GM21786 (cell line): ENCODE measurements around the gene CENPV.
"Not testable (repeated sequence)": the region's sequence is repeated elsewhere in the genome, so short reads cannot be mapped to it uniquely, and the experiment has no call there.

ENCODE experiments used
- ATAC-seq: cut with Tn5 transposase; IDR thresholded peaks from one replicate; pipeline ENCODE4 v1.9.1; 2021; ENCODE audit not compliant: unreplicated experiment

The CENPV gene

DNA sequence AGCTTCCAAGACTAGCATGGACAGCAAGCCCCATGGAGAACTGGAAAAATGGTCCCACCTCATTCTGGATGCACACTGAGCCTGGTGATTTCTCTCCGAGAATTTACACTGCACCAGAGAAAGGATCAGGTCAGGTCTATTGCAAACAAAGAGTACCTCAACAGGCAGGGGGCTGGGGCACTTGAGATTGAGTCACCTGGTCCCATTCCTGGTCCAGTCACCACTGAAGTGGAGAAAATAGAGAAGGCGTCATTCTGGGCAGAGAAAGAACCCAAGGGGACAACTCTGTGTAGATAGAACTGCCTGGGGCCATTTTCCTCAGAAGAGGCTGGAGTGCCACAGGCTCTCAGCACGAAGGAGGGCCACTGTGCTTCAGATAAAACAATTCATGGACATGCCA, 38.4 kb downstream of the CENPV start:
- ATAC-seq = no peak

GRCh38 chr17:16314189-16314588, 39.1 kb downstream of the CENPV start:
- ATAC-seq = no peak

GRCh38 chr17:16313139-16314090, 39.9 kb downstream of the CENPV start:
- ATAC-seq = no peak

DNA sequence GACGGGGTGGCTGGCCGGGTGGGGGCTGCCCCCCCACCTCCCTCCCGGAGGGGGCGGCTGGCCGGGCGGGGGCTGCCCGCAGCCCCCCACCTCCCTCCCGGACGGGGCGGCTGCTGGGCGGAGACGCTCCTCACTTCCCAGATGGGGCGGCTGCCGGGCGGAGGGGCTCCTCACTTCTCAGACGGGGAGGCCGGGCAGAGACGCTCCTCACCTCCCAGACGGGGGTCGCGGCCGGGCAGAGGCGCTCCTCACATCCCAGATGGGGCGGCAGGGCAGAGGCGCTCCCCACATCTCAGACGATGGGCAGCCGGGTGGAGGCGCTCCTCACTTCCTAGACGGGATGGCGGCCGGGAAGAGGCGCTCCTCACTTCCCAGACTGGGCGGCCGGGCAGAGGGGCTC, 41.2 kb downstream of the CENPV start:
- not testable (repeated sequence) for ATAC-seq

GRCh38 chr17:16306211-16306610, 47.1 kb downstream of the CENPV start:
- no peak for ATAC-seq

- ATAC-seq = no peak
Observed at GRCh38 chr17:16304830-16305229, 48.4 kb downstream of the CENPV start.

- ATAC-seq = no peak
Observed at GRCh38 chr17:16302856-16303255, 50.4 kb downstream of the CENPV start.

DNA sequence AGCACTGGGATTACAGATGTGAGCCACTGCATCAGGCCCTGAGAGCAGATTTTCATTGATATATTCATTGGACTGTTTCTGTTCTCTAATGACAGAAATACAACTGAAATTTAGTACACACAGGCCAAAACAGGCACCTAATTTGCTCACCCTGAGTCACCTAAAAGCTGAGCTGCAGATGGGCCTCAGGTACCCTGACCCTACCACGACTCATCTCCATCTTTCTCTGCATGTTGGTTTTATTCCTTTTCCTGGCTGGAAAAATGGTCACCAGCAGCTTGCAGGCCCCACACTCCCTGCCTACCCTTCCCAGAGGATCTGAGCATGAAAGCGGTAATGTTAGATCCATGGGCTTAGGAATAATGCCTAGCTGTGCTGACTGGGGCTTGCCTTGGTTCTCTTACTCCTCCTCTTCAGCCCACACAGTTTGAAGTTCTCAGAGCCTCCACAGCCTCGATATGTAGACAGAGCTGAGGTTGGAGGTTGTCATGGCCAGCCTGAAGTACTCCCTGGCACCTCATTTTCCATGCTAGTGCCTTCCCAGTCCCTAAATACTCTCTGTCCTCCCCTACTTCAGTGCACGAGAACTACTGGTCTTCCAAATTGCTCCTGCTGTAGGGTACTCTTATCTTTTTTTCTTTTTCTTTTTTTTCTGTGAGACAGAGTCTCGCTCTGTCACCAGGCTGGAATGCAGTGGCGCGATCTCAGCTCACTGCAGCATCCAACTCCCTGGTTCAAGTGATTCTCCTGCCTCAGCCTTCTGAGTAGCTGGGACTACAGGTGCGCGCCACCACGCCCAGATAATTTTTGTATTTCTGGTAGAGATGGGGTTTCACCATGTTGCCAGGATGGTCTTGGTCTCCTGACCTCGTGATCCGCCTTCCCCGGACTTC, 51.1 kb downstream of the CENPV start:
- no peak for ATAC-seq

DNA sequence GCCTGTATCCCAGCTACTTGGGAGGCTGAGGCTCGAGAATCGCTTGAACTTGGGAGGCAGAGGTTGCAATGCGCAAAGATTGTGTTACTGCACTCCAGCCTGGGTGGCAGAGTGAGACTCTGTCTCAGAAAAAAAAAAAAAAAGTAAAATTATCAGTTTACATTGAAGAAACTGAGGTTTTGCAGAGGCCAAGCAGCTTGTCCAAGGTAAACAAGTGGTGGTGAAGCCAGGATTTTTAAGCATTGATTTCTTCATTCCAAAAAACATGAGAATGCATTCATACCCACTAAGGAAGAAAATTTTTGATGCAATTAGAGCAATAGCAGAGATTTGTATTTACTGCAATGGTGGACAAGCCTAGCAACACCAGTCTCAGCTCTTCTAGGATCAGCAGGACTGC, 52.7 kb downstream of the CENPV start:
- ATAC-seq = no peak

- no peak for ATAC-seq
Observed at GRCh38 chr17:16298140-16298662, 55.1 kb downstream of the CENPV start.

- no peak for ATAC-seq
Observed at GRCh38 chr17:16297367-16298139, 55.7 kb downstream of the CENPV start.

GRCh38 chr17:16296072-16296471, 57.2 kb downstream of the CENPV start:
- ATAC-seq = not testable (repeated sequence)

DNA sequence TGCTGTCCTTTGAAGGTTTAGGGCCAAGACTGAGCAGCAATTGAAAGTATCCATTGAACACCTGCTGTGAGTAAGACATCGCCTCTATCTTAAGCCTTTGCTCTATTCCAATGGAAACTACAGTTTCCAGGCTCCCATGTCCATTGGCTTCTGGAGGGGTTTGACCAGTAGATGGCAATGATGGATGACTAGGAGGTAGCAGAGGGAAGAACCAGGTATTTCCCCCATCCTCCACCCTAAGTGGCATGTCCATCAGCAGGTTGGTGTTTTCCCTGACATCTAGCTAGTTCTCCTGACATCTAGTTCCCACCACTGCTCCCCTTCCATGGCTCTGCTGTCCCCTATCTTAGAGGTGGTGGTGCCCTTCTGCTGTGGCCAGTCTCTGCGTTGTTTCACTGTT, 58.7 kb downstream of the CENPV start:
- ATAC-seq = no peak

DNA sequence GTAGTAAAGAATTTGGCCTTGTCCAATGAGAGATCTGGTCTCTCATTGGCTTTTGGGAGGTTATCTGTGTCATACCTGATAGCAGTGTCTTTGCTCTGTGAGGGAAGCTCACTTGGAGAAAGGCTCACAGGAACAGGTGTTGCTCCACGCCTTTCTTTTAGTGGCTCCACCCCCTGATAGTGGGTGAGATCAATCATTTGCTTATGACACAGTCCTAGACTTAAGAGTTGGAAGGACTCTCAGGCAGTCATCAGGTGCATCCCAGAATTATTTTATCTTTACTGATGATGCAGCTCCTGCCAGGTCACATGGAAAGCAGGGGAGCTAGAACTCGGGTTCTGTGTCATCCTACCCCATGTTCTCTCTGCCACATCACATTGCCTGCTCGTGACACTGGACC, 59.3 kb downstream of the CENPV start:
- ATAC-seq = no peak
